ENCODE data around the gene COL6A6. TPM values are rescaled to one million over a fixed set of nuclear protein-coding genes. Genes with fewer than 3 reads are reported as not detected.

Gene COL6A6
- total RNA-seq, 1 donor from 2014 or later: not detected

- no peaks in the 10 kb centered on the region for H3K9me3 ChIP-seq
- no peak for DNase-seq (ENCODE audit: extremely low spot score in 2 of 2)
- H3K27me3 ChIP-seq: no peaks in the 10 kb centered on the region
- no peak overlapping the region for H3K4me3 ChIP-seq
- TF ChIP-seq POLR2A (IDR thresholded peaks at IDR 0.05) (no peak), POLR2AphosphoS5 (IDR thresholded peaks at IDR 0.05; ENCODE audit: insufficient read depth in 1 of 2, low read depth in 1 of 2) (no peak), CTCF (IDR thresholded peaks at IDR 0.05) (no peak)
- H3K4me1 ChIP-seq: no peaks in the 10 kb centered on the region
- no peak overlapping the region for H3K27ac ChIP-seq
- no peaks in the 10 kb centered on the region for H3K36me3 ChIP-seq
- intact Hi-C loops (cut with DNase I): no loop called here
Observed at GRCh38 chr3:130529486-130530215, 12.7 kb downstream of the COL6A6 start.

DNA sequence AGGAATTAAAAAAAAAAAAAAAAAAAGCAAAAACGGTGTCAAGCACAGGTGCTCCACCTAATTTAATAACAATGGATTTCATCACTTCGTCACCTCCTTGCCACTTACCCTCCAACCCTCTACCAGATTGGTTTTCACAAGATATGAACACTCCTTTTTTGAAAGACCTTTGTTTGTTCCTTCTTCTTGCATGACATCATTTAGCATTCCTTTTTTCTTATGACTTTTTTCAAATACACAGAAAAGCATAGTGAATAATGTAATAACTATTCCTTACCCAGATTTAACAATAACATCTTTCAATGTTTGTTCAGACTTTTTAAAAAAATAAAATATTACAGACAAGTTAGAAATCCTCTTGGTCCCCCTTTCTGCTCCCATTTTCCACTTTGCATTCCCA is 16.3 kb downstream of the COL6A6 start:
- no peaks in the 10 kb centered on the region for H3K9me3 ChIP-seq
- intact Hi-C loops (cut with DNase I): no loop called here
- no peak overlapping the region for H3K4me3 ChIP-seq
- H3K4me1 ChIP-seq: no peaks in the 10 kb centered on the region
- H3K36me3 ChIP-seq: no peaks in the 10 kb centered on the region
- TF ChIP-seq POLR2A (IDR thresholded peaks at IDR 0.05): no peak
- no peak for TF ChIP-seq POLR2AphosphoS5 (IDR thresholded peaks at IDR 0.05; ENCODE audit: insufficient read depth in 1 of 2, low read depth in 1 of 2)
- TF ChIP-seq CTCF (IDR thresholded peaks at IDR 0.05): no peak
- no peak overlapping the region for H3K27ac ChIP-seq
- no peaks in the 10 kb centered on the region for H3K27me3 ChIP-seq
- no peak for DNase-seq (ENCODE audit: extremely low spot score in 2 of 2)

DNA sequence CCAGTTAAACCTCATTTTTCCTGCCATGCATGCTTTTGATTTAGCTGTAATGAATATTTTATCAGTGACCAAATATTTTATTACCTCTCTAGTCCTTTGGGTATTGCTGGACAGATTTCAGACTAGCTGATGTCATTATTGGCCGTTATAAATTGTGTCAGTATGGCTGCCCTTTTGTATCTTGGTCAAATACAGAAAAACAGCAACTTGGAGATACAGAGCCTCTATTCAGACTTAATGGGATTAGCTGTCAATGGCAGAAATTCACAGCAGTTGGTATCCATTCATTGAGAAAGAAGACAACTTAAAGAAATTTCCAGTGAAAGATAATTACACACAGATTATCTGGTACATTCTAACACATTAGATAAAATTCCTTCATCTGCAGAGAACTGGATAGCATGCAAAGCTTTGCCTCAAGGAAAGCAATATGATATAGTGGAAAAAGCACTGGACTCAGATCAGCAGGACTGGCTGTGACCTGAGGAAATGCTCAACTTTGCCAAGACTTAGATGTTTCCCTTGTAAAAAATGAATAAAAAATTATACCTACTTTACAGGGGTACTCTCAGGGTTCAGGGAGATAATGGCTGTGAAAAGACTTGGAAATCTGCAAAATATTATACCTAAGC is 20.8 kb downstream of the COL6A6 start:
- no peak for DNase-seq (ENCODE audit: extremely low spot score in 2 of 2)
- no peak overlapping the region for H3K27ac ChIP-seq
- H3K4me1 ChIP-seq: no peaks in the 10 kb centered on the region
- intact Hi-C loops (cut with DNase I): no loop called here
- no peaks in the 10 kb centered on the region for H3K27me3 ChIP-seq
- no peak overlapping the region for H3K4me3 ChIP-seq
- no peaks in the 10 kb centered on the region for H3K36me3 ChIP-seq
- H3K9me3 ChIP-seq: no peaks in the 10 kb centered on the region
- TF ChIP-seq POLR2AphosphoS5 (IDR thresholded peaks at IDR 0.05; ENCODE audit: insufficient read depth in 1 of 2, low read depth in 1 of 2): no peak

GRCh38 chr3:130539005-130539404 is 22.0 kb downstream of the COL6A6 start:
- Histone ChIP-seq H3K9me3 (no peaks in the 10 kb centered on the region), H3K4me3 (no peak overlapping the region), H3K4me1 (no peaks in the 10 kb centered on the region), H3K27me3 (no peaks in the 10 kb centered on the region), H3K36me3 (no peaks in the 10 kb centered on the region), H3K27ac (no peak overlapping the region)
- DNase-seq (ENCODE audit: extremely low spot score in 2 of 2): no peak
- no peak for TF ChIP-seq POLR2A (IDR thresholded peaks at IDR 0.05)
- TF ChIP-seq POLR2AphosphoS5 (IDR thresholded peaks at IDR 0.05; ENCODE audit: insufficient read depth in 1 of 2, low read depth in 1 of 2): no peak
- no peak for TF ChIP-seq CTCF (IDR thresholded peaks at IDR 0.05)
- intact Hi-C loops (cut with DNase I): no loop called here

GRCh38 chr3:130543322-130543721 is 26.3 kb downstream of the COL6A6 start:
- TF ChIP-seq POLR2A (IDR thresholded peaks at IDR 0.05) (no peak), CTCF (IDR thresholded peaks at IDR 0.05) (no peak), POLR2AphosphoS5 (IDR thresholded peaks at IDR 0.05; ENCODE audit: insufficient read depth in 1 of 2, low read depth in 1 of 2) (no peak)
- Histone ChIP-seq H3K4me1 (no peaks in the 10 kb centered on the region), H3K4me3 (no peak overlapping the region), H3K27me3 (no peaks in the 10 kb centered on the region), H3K36me3 (no peaks in the 10 kb centered on the region), H3K27ac (no peak overlapping the region), H3K9me3 (no peaks in the 10 kb centered on the region)
- no peak for DNase-seq (ENCODE audit: extremely low spot score in 2 of 2)
- intact Hi-C loops (cut with DNase I): no loop called here
